Measurements from ENCODE around the gene KRTAP7-1.

KRTAP7-1 gene, protein sequence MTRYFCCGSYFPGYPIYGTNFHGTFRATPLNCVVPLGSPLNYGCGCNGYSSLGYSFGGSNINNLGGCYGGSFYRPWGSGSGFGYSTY

DNA sequence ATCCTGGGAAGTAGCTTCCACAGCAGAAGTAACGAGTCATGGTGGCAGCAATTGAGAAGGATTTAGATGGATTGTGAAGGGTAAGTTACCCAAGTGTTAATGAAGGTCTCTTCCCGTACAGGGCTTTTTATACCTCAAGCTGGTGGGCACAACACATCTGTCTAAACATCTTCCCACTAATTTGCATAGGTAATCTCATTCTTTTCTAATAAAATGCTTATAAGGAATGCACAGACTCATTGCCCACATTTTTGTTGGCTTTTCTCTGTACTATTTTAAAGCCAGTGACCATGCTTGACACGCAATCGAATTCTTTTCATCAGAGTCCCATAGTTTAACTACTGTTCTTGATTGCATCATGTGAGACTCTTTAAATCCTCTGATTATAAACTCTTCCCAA lies at the start of gene KRTAP7-1:
Gene KRTAP7-1 (minus strand): TSS at position 101 of the 400 bp plus-strand sequence. CDS start 61 bp downstream, at position 40.
- no peak for DNase-seq

DNA sequence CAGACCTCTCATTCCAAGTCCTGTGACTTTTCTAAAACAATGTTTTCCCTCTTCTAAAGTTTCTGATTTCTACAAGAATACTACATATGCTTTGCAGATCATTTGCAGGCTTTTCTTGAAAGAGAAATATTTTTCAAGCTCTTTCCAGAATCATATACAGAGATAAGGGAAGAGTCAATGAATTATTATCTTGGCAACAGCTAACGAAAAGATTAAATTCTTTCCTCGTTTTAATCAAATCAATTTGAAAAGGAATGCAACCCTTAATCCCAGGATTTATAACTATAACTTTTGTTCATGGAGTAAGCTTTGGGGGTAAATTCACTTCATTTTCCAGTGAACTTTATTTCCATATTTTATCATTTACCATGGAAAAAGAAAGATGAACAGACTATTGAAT lies 45.0 kb upstream of the KRTAP7-1 start:
- DNase-seq = no peak

DNA sequence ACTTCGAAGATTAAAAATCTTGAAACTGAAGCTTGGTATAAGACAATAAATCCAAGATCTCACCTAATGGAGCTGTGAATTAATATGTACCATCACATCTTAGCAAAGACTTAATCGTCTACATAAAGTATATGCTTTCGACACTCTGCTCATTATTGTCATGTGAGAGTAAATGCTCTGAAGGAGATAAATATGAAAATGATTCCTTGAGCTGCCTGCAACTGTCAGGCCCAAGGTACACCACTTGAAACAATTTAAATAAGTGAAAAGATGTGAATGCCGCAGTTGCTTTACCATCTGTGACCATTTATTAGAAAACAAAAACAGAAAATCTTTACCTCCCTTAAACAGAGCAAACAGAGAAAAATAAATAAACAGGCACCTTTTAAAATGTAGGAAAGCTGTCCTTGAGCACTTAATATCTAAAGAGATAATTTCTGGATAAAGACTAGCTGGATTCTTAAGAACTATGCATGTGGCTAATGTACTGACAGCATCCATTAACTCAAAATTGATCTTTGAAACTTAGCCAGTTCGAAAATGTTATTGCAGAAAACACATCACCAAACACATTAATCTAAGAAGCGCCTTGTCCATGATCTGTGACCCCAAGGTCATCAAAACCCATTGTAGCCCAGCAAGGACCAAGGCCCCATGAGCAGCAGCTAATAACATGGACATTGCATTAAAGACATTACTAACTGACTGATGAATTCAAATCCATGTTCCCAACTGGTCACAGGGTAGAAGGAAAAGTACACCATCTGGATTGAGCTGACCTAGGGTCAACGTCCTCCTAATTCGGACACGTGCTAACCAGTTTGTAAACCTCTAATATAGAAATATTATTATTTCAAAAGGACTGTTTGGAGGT lies 18.3 kb upstream of the KRTAP7-1 start:
- DNase-seq = no peak

DNA sequence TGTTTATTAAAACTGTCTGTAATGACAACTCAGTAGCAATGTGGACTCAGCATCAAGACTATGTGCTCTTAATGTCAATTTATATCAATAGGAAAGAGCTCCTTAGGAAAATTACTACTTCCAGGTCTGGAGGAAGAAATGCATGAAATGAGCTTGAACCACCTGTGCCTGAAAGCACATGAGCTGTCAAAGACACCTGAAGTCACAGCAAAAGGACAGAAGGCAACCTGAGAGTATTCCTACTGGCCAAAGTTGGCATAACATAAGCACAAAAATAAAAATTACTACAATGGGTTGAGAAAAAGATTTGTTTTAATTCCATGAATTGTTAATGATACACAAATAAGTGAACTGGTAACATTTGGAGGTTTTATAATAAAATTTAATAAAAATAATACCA lies 13.4 kb upstream of the KRTAP7-1 start:
- no peak for DNase-seq

DNA sequence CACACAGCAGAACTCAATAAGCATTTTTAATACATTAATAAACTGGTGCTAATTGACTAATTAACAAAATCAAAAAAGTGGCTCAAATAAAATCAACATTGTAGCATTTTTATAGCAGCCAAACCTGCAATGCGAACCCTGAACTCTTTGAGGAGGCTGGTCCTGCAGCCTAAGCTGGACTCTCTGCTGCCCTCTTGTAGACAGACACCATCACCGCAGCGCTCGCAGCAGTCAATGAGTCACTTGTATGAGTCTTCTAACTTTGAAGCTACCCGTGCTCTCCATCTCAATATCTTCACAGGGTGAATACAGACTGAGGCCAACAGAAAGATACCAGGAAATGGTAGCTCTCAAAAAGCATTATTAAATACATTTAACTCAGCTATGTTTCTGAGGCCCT lies 9.7 kb upstream of the KRTAP7-1 start:
- DNase-seq = peak; percentile 50

DNA sequence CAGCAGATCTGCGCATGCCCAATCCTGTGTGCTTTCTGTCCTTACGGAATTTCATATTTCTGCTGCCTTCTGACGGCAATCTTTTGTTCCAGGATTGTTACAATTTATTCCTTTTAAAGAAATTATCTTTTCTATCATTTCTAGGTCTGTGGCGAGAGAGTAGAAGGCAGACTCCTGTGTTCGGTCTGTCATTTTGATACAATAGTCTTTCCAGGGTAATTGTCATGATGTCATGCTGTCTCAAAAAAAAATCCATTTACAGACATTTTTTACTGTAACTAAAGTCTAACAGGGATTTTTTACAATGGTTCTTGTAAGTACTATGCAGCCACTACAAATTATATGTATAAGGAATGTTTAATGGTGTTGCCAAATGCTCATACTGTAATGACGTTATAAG lies 9.0 kb upstream of the KRTAP7-1 start:
- DNase-seq = no peak

DNA sequence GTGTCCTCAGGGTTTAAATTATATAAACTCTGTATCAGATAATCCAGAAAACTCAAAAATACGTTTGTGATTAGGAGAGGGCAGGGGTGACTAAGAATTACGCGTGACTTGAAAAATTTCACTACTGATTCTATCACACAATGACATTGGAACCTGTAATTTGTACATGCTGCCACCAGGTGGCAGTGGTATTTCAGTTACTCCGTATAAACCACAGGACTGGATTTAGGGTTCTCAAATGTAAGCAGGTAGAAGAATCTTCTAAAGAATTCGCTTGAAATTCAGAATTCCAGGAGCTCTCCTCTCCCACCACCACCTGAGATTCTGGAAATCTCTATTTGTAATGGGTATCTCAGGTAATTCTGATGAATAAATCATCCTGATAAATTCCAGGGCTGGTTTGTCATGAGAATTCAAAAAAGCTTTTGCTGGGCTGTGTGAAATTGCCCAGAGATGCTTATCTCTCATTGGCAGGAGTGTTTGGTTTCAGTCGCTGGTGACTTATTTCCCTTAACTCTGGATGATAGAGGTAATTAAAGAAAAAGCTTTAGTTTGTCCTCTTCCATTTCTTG lies 1.7 kb upstream of the KRTAP7-1 start:
- DNase-seq = peak; percentile 52

DNA sequence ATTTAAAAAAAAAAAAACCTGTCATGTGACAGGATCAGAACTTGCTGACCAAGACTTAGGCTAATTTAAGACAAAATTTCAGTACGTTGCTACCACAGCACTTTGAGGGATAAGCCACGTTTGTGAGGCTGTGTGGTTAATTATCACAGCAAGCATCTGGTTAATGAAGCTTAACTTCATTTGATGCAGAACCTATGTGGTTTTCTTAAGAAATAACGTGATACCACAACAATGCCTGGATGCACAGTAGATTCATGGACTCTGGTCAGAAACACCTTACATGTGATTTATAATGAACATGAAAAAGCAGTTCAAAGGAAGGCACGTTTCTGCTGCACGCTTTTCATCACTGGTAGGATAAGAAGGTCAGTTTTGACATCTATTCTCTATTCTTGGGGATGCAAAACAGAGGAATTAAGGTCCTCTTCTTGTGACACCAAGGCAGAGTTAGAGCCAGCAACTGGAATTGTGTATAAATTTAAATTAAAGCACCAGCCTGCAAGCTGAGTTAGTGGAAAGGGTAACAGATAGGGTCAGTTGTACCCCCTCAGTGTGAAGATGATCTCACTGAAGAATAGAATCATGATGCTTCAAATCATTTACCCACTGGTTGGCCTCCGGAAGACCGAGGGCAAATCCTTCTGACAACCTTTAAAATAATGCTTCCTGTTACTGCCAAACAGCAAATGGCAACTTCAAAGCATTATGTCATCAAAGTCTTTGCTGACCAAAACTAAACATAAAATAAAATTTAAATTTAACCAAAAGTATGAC lies 10.5 kb downstream of the KRTAP7-1 start:
- no peak for DNase-seq

DNA sequence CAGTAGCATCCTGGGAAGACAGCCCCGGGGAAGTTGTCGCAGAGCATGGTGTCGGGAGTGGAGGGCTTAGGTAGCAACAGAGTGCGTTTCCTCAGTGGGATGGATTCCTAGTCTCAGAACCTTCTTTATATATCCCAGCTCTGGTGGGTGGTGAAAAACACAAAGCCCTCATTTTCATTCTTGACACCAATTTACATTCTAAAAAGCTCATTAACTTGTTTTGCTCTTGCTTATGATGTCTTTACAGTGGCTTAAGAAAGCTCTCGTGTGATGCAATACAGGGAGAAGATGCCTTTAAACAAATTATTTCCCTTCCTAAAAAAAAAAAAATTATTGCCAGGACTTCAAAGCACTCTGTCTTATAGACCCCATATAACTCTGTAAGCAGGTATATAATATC lies 16.4 kb downstream of the KRTAP7-1 start, which contains the start of gene KRTAP8-1:
Gene KRTAP8-1 (minus strand): TSS at position 101 of the 400 bp plus-strand sequence. CDS start 54 bp downstream, at position 47.
- no peak for DNase-seq

DNA sequence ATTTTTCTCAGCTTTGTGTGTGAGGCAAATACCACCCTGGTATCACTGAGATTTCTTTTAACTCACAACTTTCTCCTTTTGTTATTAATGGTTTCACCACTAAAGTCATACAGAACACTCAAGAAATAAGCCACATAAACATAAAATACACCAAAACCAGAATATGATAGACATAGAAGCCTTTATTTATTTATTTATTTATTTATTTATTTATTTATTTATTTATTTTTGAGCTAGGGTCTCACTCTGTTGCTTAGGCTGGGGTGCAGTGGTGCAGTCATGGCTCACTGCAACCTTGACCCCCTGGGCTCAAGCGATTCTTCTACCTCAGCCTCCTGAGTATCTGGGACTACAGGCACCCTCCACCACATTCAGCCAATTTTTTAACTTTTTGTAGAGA lies 29.0 kb downstream of the KRTAP7-1 start:
- DNase-seq = no peak

DNA sequence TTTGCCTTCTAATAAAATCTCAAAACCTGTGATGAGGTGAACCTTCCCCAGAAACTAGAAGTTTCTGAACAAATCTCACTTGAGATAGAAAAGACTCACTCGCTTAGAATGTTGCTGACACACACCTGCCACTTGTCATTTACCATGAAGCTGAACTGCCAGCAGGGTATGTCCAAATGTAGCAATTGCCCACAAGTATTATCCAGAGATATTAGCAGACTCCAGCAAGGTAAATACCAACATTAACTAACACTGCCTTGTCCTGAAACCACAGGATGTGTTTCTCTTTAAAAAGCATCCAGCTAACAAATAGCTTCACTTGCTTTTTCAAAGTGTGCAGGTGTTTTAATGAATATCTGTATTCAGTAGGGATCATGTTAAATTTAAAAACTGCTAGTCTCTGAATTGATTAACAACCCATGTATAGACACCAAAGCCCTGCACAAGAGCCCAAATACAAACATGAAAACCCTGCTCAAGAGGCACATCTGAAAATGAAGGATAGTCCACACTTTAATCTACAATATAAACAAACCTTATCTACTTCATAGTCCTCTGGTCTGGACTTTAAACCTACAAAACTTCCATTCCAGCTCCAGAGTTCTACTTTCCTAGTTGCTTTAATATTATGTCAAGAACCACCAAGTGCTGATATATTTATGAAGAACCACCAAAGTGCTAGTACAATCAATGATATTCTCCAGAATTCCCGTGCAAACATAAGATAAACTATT lies 35.8 kb downstream of the KRTAP7-1 start:
- DNase-seq = no peak

DNA sequence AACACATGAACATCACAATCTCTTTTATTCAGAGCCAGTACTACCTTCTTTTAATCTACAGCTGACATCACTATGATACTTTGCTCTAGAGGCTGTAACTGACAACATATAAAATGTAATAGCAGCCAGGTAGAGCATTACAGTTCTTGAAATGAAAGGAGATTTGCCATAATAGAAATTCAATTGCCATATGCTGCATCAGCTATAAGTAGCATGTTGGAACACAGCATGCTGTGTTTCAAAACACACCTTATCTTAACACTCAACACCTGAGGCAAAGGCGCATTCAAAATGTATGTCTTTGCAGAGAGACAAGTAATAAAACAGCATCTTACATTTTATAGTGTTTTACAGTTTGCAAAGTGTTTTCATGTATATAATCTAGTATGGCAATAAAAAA lies 50.3 kb downstream of the KRTAP7-1 start:
- no peak for DNase-seq
